GM13976 (cell line): ENCODE results near the gene TET1.
"Not testable (repeated sequence)": the region's sequence is repeated elsewhere in the genome, so short reads cannot be mapped to it uniquely, and the experiment has no call there.

Source experiments
- DNase-seq: peaks from one replicate; pipeline ENCODE4 v3.0.0; 2012; ENCODE audit warnings: low spot score
- in situ Hi-C: fragments of 300-500 bp; cut with MboI; formaldehyde crosslinking; loops from one replicate; pipeline ENCODE4 v1.12.0; 2022; ENCODE audit warnings: low sequenced_read_pairs, mixed read lengths, inconsistent platforms; ENCODE audit not compliant: unreplicated experiment
- TF ChIP-seq, protein P1 (sequence below): IDR thresholded peaks from 2 replicates; pipeline ENCODE4 v1.5.1; 2012; ENCODE audit warnings: borderline replicate concordance, mild to moderate bottlenecking; ENCODE audit not compliant: insufficient read depth; ENCODE audit errors: extremely low read depth, missing control alignments, control extremely low read depth

TET1 gene

DNA sequence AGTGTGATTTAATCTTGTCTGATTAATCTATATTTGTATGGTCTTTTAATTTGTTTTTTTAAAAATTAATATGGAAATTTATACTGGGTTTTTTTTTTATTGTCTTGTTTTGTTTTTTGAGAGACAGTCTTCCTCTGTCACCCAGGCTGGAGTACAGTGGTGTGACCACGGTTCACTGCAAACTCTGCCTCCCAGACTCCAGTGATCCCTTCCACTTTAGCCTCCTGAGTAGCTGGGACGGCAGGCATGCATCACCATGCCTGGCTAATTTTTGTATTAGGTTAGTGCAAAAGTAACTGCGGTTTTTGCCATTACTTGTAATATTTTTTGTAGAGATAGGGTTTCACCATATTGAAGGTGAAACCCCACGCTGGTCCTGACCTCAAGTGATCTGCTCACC is 73.1 kb downstream of the TET1 start:
- TF ChIP-seq, protein P1, sequence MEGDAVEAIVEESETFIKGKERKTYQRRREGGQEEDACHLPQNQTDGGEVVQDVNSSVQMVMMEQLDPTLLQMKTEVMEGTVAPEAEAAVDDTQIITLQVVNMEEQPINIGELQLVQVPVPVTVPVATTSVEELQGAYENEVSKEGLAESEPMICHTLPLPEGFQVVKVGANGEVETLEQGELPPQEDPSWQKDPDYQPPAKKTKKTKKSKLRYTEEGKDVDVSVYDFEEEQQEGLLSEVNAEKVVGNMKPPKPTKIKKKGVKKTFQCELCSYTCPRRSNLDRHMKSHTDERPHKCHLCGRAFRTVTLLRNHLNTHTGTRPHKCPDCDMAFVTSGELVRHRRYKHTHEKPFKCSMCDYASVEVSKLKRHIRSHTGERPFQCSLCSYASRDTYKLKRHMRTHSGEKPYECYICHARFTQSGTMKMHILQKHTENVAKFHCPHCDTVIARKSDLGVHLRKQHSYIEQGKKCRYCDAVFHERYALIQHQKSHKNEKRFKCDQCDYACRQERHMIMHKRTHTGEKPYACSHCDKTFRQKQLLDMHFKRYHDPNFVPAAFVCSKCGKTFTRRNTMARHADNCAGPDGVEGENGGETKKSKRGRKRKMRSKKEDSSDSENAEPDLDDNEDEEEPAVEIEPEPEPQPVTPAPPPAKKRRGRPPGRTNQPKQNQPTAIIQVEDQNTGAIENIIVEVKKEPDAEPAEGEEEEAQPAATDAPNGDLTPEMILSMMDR: no peak
- DNase-seq: no peak
- in situ Hi-C loops: no loop called here

DNA sequence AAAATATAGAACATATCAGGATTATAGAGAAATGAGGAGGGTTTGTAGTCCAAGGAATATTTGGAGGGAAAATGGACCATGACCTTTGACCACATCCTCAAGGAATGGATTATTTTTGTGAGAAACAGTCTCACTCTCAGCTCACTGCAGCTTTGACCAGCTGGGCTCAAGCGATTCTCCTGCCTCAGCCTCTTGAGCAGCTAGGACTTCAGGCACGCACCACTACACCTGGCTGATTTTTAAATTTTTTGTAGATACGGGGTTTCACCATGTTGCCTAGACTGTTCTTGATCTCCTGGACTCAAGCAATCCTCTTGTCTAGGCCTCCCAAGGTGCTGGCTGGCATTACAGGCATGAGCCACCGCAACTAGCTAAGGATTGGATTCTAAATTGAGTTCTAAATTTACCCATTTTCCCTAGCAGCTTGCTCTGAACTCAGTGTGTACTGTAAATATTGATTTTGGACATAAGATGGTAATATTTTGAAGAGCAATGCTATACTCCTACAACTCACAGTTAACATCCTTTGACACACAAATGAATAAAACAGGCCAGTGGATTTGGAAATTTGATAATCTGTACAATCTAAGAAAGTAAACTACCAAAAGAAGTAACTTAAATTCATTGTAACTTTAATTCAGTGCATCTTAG is 73.8 kb downstream of the TET1 start:
- no peak for DNase-seq
- in situ Hi-C loops: no loop called here
- TF ChIP-seq, protein P1: no peak

DNA sequence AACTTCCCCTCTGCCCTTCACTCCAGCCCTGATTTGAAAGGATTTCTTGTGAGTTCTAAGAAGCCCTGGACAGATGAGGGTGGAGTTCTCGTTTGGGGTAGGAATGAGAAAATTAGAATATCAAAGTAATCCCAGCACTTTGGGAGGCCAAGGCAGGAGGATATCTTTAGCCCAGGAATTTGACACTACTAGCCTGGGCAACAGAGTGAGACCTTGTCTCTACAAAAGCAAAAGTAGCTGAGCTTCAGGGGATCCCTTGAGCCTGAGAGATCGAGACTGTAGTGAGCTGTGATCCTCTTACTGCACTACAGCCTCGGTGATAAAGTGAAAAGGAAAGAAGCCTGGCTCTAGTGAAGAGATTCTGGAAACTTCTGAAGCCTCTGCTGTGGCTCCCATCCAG is 76.2 kb downstream of the TET1 start:
- in situ Hi-C loops: no loop called here
- no peak for DNase-seq
- TF ChIP-seq, protein P1: no peak

DNA sequence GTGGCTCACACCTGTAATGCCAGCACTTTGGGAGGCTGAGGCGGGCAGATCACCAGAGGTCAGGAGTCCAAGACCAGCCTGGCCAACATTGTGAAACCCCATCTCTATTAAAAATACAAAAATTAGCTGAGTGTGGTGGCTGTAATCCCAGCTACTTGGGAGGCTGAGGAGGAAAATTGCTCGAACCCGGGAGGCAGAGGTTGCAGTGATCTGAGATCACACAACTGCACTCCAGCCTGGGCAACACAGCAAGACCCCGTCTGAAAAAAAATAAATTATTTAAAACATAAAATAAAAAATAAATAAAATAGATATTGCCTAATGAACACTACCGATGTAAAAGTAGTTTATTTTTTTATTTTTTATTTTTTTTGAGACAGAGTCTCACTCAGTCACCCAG is 83.4 kb downstream of the TET1 start:
- DNase-seq, in situ Hi-C loops: not testable (repeated sequence)

DNA sequence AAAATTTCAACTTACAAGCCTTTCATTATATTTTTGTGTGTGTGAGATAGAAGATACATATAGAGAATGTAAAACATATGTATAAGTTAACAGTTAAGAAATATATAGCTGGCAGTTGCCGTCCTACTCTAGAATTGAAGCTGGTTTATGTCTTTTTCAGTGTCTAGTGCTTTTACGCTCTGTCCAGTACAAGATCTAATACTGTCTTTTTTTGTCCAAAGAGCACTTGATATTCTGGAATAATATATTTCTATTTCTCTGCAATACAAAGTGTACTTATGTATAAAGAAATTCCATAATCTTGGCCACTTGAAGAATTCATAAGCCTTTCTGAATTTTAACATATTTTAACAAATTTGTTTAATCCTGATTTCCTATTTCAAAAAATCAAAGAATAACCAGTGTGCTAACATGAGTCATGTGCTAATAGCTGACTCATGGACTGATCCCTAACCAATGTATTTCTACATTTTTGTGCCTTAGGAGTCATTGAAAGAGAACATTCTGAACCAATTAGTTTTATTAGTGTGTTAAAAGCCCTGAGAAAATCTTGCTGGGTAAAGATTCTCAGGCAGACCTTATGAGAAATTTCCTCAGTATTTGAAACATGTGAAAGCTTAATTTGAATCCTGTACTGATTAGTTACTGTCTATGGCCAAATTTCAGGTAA is 87.7 kb downstream of the TET1 start:
- TF ChIP-seq, protein P1: no peak
- in situ Hi-C loops: no loop called here
- no peak for DNase-seq

DNA sequence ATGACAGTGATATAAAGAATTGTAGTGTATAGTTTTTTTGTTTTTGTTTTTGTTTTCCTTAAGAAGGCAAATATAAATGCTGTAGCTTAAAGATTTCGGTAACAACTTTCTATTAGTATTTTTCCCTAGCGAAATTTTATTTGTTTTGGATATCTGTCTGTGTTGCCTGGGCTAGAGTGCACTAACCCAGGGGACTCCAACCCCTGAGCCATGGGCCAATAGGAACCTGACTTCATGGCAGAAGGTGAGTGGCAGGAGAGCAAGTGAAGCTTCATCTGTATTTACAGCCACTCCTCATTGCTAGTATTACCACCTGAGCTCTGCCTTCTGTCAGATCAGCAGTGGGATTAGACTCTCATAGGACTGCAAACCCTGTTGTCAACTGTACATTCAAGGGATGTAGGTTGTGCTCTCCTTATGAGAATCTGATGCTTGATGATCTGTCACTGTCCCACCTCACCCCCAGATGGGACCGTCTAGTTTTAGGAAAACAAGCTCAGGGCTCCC is 95.5 kb downstream of the TET1 start:
- in situ Hi-C loops: no loop called here
- TF ChIP-seq, protein P1: no peak
- no peak for DNase-seq

DNA sequence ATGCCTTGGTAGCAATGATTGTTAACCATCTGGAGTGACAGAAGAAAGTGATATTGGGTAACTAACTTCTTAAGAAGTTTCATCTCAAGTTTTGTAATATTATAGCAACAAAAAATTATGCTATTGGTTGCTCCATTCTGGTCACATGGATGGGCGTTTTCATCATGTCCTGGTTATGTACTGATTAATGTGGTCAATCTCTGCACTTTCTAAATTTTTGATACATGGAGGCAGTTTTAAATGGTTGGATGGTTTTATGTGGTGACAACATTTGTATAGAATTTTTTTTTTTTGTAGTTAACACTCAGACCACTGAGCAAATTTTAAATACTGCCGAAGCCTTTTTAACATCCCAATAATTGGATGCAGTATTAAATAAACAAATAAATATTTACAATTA is 105.7 kb downstream of the TET1 start:
- TF ChIP-seq, protein P1: no peak
- in situ Hi-C loops: no loop called here
- no peak for DNase-seq
